GM21825 (cell line): ENCODE measurements around the gene CD99L2.
A peak's percentile ranks its signal among the peaks of the same experiment; 100 is the strongest.
"Not testable (repeated sequence)": the region's sequence is repeated elsewhere in the genome, so short reads cannot be mapped to it uniquely, and the experiment has no call there.

Experiments
- ATAC-seq: cut with Tn5 transposase; IDR thresholded peaks from one replicate; pipeline ENCODE4 v1.9.1; 2021; ENCODE audit warnings: mild to moderate bottlenecking, moderate library complexity; ENCODE audit not compliant: unreplicated experiment

Gene CD99L2

DNA sequence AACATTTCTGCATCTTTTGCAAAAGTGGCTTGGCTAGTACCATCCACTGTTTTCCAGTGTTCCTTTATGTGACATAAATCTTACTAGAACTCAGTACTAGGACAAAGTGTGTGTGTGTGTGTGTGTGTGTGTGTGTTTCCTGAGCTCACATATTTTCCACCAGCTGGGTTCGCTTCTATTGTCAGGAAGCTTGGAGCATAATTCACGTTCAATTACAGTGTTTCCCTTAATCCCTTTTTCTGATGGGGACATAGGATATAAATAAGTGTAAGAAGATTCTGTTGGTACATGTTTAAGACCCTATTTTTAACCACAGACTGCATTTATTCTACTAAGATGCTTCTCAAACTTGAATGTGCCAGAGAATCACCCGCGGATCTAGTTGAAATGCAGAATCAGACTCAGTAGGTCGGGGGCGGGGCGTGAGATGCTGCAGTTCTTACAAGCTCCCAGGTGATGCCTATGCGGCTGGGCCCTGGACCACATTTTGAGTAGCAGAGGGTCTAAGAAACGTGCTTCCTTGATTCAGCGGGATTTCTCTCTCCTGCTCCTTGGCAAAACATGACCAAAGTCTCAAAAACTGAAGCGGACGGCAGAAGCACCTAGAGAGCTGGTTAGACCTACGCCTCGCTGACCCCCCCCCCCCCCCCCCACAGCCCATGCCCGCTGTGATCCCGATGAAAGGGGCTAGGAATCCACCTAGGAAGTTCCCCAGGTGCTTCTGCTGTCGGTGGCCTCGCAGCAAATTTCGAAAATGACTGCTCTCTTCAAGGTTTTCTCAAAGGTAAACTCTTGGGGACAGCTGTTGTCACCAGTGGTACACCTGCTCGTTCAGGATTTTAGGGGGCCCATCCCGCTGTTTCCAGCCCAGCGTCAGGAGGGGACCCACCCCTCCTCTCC, 797 bp downstream of the CD99L2 start:
- ATAC-seq, result no peak

GRCh38 chrX:150896632-150897031, 1.8 kb downstream of the CD99L2 start:
- no peak for ATAC-seq

GRCh38 chrX:150893936-150894335, 4.5 kb downstream of the CD99L2 start:
- no peak for ATAC-seq

DNA sequence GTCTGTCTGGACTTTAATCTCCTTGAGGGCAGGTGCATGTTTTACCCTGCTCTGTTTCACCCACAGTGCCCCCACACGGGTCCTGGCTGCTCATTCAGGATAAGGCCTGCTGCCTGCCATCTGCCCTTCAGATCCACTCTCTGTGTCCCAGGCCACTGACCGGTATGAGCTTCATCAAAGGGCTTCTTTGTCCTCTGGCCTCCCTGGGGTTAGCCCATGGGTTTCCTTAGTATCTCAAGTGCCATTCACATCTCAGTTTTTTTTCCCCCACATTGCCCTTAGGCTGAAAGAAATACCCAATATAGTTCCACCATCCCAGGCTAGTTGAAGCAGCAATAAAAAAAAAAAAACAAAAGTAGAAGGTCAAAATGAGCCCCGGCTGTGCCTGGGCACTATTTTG, 9.3 kb downstream of the CD99L2 start:
- no peak for ATAC-seq

GRCh38 chrX:150887906-150888465, 10.5 kb downstream of the CD99L2 start:
- no peak for ATAC-seq

- ATAC-seq, result not testable (repeated sequence)
Observed at GRCh38 chrX:150887268-150887667, 11.2 kb downstream of the CD99L2 start.

- no peak for ATAC-seq
Observed at GRCh38 chrX:150886381-150886780, 12.1 kb downstream of the CD99L2 start.

DNA sequence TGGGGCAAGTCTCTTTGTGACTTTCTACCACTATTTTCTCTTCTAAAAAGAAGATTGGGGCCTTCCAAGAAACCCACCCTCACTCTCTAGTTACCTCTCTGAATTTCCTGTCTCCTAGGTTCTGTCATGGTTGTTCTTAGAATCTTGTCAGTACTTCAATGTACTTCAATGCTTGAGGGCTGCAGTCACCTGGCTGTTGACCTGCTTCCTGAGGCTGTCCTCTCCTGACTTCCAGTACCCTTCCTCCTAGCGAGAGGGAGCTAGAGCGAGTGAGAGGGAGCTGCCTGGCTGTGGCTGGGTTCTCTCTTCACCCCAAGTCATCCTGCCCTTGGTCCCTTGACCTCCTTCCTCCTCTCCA, 17.7 kb downstream of the CD99L2 start:
- peak; percentile 9 for ATAC-seq

DNA sequence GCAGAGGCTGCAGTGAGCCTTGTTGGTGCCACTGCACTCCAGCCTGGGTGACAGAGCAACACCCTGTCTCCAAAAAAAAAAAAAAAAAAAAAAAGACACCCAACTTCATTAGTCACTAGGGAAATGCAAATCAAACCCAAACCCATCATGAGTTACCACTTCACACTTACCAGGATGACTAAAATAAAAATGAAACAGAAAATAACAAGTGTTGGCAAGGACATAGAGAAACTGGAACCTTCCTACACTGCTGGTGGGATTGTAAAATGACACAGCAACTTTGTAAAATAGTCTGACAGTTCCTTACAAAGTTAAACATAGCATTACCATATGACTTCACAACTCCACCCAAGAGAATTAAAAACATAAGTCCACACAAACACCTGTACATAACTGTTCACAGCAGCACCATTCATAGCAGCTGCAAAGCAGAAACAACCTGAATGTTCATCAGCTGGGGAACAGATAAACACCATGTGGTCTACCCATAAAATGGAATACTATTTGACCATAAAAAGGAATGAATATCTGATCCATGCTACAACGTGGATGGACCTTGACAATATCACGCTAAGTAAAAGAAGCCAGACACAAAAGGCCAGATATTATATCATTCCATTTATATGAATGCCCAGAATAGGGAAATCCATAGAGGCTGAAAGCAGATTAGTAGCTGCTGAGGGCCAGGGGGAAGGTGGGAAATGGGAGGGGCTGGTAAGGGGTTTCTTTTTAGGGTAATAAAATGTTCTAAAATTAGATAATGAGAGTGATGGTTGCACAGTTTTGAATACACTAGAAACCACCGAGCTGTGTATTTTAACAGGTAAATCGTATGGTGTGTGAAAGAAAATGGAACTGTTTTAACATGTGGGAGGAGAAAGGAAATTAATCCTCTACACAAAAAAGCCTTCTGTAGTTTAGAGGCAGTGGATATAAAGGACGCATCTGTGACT, 18.3 kb downstream of the CD99L2 start:
- ATAC-seq, result peak; percentile 80

DNA sequence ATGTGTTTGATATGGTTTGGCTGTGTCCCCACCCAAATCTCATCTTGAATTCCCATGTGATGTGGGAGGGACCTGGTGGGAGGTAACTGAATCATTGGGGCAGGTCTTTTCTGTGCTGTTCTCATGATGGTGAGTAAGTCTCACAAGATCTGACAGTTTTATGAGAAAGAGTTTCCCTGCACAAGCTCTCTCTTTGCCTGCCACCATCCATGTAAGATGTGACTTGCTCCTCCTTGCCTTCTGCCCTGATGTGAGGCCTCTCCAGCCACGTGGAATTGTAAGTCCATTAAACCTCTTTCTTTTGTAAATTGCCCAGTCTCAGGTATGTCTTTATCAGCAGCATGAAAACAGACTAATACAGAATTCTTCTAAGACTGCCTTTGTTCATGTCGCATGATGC, 22.8 kb downstream of the CD99L2 start:
- ATAC-seq, result not testable (repeated sequence)

GRCh38 chrX:150874448-150874847, 24.0 kb downstream of the CD99L2 start:
- ATAC-seq, result no peak

DNA sequence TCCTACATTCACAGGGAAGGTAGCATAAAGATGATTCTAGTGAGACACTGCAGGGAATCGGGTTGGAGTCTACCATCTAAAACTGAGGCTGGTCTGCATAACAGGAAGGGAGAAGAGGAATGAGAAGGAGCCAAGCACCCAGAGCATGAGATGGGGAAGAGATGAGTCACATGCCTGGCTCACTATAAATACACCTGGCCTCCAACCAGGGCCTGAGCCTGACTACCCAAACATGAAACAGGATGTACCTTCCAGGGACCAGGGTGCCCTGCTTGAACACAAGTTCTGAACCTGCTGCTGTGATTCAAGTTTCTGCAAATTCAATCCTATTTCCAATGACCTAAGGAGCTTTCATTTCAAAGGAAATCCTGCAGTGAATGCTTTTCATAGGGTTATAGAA, 24.9 kb downstream of the CD99L2 start:
- peak; percentile 78 for ATAC-seq

- no peak for ATAC-seq
Observed at GRCh38 chrX:150872773-150873336, 25.6 kb downstream of the CD99L2 start.

GRCh38 chrX:150871341-150871811, 27.1 kb downstream of the CD99L2 start:
- ATAC-seq, result no peak

DNA sequence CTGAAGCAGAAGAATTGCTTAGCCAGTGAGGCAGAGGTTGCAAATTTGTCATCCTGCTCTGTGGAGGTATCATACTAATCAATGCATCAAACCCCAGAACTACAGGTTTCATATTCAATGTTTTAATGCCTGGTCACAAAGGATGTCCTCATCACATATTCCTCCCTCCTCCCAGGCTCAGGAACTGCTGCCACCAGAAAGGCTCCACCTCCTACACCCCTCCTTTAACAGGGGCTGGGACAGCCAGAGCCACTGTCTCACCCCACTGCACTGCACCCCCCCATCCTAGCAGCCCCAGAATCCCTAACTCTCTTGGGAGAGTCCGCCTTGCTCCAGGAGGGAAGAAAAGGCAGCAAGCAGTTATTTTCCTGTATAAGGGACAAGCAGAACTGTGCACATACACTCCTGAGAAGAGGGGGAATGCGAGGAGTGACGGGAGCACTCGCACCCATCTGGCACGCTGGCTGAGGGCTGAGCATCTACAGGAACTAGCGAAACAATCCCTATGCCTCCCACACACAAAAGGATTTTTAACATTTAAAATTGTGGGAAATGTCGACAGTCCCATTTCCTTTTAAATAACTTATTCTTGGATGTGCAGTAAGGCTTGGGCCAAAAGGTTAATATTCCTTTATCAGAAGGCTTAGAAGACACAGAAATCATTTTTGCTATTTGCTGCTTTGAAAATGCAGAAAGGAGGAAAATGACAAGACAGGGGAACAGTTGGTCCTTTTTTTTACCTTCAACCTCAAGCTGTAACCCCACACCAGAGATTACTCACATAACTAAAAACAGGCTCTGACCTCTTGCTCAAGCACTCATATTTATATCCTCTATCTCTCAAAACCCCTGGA, 27.8 kb downstream of the CD99L2 start:
- no peak for ATAC-seq

GRCh38 chrX:150870029-150870428, 28.4 kb downstream of the CD99L2 start:
- ATAC-seq, result no peak

GRCh38 chrX:150869450-150869849, 29.0 kb downstream of the CD99L2 start:
- ATAC-seq, result no peak

DNA sequence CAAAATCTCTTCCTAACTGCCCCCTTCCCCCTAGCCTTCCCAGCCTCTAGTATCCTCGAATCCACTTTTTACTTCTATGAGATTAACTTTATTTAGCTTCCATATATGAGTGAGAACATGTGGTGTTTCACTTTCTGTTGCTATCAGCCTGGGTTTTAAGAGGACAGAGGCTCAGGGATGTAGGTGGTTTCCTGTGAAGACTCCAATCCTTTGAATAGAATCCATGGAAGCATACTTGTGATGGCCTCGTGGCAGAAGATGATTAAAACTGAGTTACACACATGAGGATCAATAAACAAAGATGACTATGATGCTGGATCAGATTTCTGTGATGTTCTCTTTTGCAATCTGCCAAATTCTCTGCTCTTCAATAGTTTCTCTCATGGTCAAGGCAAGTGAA, 29.8 kb downstream of the CD99L2 start:
- no peak for ATAC-seq

- no peak for ATAC-seq
Observed at GRCh38 chrX:150864127-150864526, 34.3 kb downstream of the CD99L2 start.

GRCh38 chrX:150863191-150863590, 35.3 kb downstream of the CD99L2 start:
- ATAC-seq, result no peak
